Hematopoietic multipotent progenitor cell treated with erythropoietin and hydrocortisone succinate and interleukin-3 and kit ligand, for 15 days (in vitro differentiated cells): ENCODE measurements around the gene CCDC150.
A peak's percentile ranks its signal among the peaks of the same experiment; 100 is the strongest.
"Not testable (repeated sequence)": the region's sequence is repeated elsewhere in the genome, so short reads cannot be mapped to it uniquely, and the experiment has no call there.

Experiments used
- DNase-seq: peaks from one replicate; pipeline ENCODE4 v3.0.0-alpha.2; 2015; ENCODE audit warnings: low spot score

Gene CCDC150

GRCh38 chr2:196639180-196640030 is at the start of gene CCDC150:
TSS of gene CCDC150 (plus strand) at chr2:196639715. CDS start at chr2:196639767, 52 bp downstream.
- peak; percentile 88 for DNase-seq

- DNase-seq: no peak
Measured at GRCh38 chr2:196590286-196590685, 49.2 kb upstream of the CCDC150 start.

- no peak for DNase-seq
Measured at GRCh38 chr2:196591004-196591403, 48.5 kb upstream of the CCDC150 start.

- DNase-seq: no peak
Measured at GRCh38 chr2:196591621-196592022, 47.9 kb upstream of the CCDC150 start.

DNA sequence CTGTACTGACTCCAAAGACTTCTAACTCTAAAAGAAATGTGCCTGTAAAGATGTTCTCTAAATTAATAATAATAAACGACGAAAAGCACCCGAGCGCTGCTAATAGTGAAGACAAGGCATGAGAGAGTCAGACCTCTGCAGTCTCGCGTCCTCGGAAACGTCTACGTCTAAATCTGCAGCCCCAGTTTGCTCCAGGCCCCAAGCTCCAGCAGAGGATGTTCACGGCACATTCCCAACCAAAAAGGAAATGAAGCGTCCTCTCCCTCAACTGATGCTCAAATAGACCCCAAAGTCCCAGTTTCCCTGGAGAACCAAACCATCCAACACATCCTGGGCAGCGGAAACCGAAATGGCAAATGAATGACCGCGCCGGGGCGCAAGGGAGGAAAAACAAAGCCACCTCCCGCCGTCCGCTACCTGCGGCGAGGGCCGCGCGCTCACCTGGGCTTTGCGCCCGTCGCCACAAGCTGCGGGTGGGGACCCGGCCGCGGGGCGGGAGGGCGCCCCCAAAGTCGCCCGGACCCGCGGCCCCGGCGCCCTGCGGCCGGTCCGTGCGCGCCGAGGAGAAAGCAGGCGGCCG is 47.1 kb upstream of the CCDC150 start:
- no peak for DNase-seq

- DNase-seq: no peak
Measured at GRCh38 chr2:196592911-196593881, 46.3 kb upstream of the CCDC150 start, which contains the start of gene HECW2. TSS of gene HECW2 (minus strand) at chr2:196593554.

- no peak for DNase-seq
Measured at GRCh38 chr2:196594158-196594557, 45.4 kb upstream of the CCDC150 start.

GRCh38 chr2:196597531-196597930 is 42.0 kb upstream of the CCDC150 start:
- no peak for DNase-seq

DNA sequence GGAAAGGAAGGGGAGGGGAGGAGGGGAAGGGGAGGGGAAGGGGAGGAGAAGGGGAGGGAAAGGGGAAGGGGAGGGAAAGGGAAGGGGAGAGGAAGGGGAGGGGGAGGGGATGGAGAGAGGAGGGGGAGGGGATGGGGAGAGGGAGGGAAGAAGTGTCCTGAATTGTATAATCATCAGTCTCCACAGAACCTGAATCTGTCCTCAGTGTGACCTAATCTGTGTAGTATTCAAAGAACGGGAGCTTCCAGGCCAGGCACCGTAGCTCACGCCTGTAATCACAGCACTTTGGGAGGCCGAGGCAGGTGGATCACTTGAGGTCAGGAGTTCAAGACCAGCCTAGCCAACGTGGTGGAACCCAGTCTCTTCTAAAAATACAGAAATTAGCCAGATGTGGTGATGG is 41.1 kb upstream of the CCDC150 start:
- no peak for DNase-seq

GRCh38 chr2:196598846-196599245 is 40.7 kb upstream of the CCDC150 start:
- DNase-seq: no peak

GRCh38 chr2:196601430-196602306 is 37.8 kb upstream of the CCDC150 start:
- no peak for DNase-seq

GRCh38 chr2:196604196-196604595 is 35.3 kb upstream of the CCDC150 start:
- DNase-seq: no peak

DNA sequence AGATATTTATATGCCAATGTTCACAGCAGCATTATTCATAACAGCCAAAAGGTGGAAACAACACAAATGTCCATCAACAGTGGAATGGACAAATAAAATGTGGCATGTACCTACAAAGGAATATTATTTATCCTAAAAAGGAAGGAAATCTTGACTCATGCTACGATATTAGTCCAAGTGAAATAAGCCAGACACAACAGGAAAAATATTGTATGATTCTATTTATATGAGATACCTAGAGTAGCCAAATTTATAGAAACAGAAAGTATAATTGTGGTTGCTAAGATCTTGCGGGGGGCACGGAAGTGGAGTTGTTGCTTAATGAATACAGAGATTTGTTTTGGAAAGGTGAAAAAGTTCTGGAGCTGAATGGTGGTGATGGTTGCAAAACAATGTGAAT is 33.0 kb upstream of the CCDC150 start:
- no peak for DNase-seq

GRCh38 chr2:196607073-196607472 is 32.4 kb upstream of the CCDC150 start:
- DNase-seq: no peak

GRCh38 chr2:196607896-196608295 is 31.6 kb upstream of the CCDC150 start:
- DNase-seq: not testable (repeated sequence)

- DNase-seq: no peak
Measured at GRCh38 chr2:196609806-196610205, 29.7 kb upstream of the CCDC150 start.

DNA sequence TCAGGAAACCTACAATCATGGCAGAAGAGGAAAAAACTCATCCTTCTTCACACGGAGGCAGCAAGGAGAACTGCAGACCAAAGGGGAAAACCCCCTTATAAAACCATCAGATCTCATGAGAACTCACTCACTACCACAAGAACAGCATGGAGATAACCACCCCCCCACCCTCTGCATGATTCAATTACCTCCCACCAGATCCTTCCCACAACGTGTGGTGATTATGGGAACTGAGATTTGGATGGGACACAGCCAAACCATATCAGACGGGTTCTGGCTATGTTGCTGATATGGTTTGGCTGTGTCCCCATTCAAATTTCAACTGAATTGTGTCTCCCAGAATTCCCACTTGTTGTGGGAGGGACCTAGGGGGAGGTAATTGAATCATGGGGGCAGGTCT is 28.7 kb upstream of the CCDC150 start:
- no peak for DNase-seq

DNA sequence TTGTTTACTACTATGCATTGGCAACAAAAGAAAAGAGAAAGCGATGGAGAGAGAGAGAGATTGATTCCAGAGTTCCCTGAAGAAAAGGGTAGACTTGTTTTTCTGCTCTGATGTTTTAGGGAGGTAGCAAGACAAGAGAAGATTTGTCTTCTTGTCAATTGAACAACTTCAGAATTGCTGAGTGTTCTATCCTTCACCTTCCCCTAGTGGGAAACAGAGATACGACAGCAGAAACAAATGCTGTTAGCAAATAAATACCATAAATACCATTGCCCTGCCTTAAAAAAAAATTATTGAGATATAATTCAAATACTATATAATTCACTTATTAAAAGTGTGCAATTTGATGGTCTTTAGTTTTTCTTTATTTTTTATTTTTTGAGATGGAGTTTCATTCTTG is 26.2 kb upstream of the CCDC150 start:
- no peak for DNase-seq

- no peak for DNase-seq
Measured at GRCh38 chr2:196617430-196617829, 22.1 kb upstream of the CCDC150 start.

- no peak for DNase-seq
Measured at GRCh38 chr2:196618661-196619060, 20.9 kb upstream of the CCDC150 start.

- DNase-seq: no peak
Measured at GRCh38 chr2:196630531-196630930, 9.0 kb upstream of the CCDC150 start.
